Inferior parietal cortex (tissue), 1 donor: Measurements from ENCODE around the gene PMM2.

Source experiments
- DNase-seq: peaks from one replicate; pipeline ENCODE4 v3.0.0-alpha.2; 2016; ENCODE audit errors: extremely low spot score

PMM2 gene

GRCh38 chr16:8887431-8887765 lies 89.8 kb downstream of the PMM2 start:
- no peak for DNase-seq

GRCh38 chr16:8887952-8888560 lies 90.4 kb downstream of the PMM2 start:
- DNase-seq: peak; percentile 57

- no peak for DNase-seq
These were observed 91.6 kb downstream of the PMM2 start for GRCh38 chr16:8888951-8889892.

- no peak for DNase-seq
These were observed 92.4 kb downstream of the PMM2 start for GRCh38 chr16:8889893-8890548.

GRCh38 chr16:8890549-8890921 lies 92.9 kb downstream of the PMM2 start:
- DNase-seq: no peak

GRCh38 chr16:8892101-8892575 lies 94.5 kb downstream of the PMM2 start:
- no peak for DNase-seq

GRCh38 chr16:8893426-8893825 lies 95.8 kb downstream of the PMM2 start:
- DNase-seq: no peak

- DNase-seq: no peak
These were observed 96.5 kb downstream of the PMM2 start for GRCh38 chr16:8893976-8894690.

GRCh38 chr16:8894736-8895334 lies 97.2 kb downstream of the PMM2 start:
- DNase-seq: no peak

- no peak for DNase-seq
These were observed 101.2 kb downstream of the PMM2 start for GRCh38 chr16:8898660-8899318.
